HPDE6-E6E7 (cell line): Measurements from ENCODE around the gene SURF2.
"Not testable (repeated sequence)": the region's sequence is repeated elsewhere in the genome, so short reads cannot be mapped to it uniquely, and the experiment has no call there.

Source experiments
- DNase-seq: peaks from one replicate; pipeline ENCODE4 v3.0.0; 2011; ENCODE audit warnings: missing footprints; ENCODE audit errors: extremely low spot score

Gene SURF2

DNA sequence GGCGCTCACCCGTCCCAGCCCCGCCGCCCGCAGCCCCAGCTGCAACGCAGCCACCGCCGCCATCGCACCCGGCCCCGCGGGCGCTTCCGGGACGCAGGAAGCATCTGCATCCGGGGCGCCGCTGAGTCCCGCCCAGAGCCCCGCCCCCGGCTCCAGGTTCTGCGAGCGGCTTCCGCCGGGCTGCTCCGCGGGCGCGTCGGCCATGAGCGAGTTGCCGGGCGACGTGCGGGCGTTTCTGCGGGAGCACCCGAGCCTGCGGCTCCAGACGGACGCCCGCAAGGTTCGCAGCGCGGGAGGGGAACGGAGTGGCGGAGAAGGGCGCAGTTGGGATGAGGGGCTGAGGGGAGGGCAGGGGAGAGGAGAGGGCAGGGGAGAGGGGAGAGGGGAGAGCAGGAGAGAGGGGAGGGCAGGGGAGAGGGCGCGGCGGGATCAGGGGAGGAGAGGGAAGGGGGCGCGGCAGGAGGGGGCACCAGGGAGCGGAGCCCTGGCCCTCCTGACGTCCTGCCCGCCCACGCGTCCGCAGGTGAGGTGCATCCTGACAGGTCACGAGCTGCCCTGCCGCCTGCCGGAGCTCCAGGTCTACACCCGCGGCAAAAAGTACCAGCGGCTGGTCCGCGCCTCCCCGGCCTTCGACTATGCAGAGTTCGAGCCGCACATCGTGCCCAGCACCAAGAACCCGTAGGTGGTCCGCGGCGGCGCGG is at the start of gene SURF2, which contains the start of gene SURF1:
TSS of gene SURF2 (plus strand) at position 160 of the 701 bp plus-strand sequence. CDS start at position 203, 43 bp downstream.
TSS of gene SURF1 (minus strand) at position 97 of the 701 bp plus-strand sequence. CDS start at position 63, 34 bp downstream.
- DNase-seq, result peak; percentile 81

DNA sequence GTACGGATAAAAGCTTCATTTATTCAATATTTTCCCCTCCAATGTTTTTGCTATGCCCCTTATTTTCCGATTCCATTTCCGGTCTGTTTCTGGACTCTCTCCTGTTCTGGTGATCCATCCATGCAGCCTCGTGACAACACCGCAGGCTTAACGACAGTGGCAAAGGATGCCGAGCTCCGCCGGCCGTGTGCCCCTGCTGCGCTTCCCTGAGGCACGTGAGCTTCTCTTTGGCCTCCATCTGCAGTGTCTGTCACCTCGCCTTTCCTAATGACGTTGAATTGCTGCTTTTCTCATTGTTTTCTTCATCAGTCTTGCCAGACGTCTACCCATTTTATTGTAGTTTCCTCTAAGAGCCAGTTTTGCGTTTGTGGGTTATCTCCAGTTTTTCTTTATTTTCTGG is 49.0 kb upstream of the SURF2 start:
- DNase-seq, result no peak

DNA sequence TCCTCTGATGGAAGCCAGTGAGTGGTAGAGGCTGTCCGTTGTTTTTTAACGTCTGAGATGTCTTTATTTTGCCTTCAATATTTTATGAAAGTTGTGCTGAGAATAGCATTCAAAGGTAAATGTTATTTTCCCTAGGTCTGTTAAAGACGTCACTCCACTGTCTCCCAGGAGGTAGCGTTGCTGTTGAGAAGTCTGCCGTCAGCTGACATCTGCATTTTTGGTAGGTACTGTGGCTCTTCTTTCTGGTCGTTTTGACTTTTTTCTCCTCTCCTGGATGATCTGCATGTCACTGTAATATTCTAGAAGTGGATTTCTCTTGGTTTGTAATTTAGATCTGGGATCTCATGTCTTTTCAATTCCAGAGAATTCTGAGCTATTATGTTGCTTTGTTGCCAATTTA is 46.7 kb upstream of the SURF2 start:
- DNase-seq, result no peak

- no peak for DNase-seq
Observed at GRCh38 chr9:133315997-133316396, 40.4 kb upstream of the SURF2 start.

DNA sequence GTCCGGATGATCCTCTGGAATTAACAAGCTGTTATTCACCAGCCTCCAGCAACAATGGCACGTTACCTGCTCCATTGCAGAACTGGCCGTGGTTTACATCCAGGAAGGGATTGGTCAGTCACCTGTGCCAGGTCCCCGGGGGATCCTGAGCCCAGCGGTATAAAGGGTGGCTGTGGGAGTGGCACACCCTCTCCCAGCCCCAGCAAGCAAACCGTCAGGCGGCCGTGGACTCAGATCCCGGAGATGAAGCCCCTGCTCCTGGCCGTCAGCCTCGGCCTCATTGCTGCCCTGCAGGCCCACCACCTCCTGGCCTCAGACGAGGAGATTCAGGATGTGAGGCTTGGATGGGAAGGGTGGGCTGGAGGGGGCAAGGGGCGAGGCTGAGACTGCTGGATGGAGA is 38.8 kb upstream of the SURF2 start:
- DNase-seq, result not testable (repeated sequence)

DNA sequence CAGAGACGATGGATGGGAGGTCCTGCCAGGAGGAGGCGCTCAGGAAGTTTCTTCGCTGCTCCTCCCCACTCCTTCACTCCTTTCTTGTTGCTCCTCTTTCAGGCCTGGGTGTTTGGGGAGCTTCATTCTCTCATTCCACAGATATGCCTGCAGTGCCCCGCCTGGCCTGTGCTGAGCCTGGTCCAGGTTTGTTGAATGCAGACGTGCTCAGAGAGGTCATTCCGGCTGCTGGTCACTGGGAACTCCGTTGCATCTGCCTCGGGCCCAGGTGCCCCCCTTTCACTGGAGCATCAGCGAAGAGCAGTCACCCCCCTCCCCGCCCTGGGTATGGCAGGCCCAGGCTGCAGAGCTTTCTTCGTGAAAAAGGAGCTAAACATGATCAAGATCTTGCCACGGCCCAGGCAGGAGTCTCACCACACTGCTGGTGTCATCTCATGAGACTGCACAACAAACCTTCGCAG is 35.9 kb upstream of the SURF2 start:
- DNase-seq, result no peak

GRCh38 chr9:133321411-133321935 is 34.9 kb upstream of the SURF2 start:
- no peak for DNase-seq

DNA sequence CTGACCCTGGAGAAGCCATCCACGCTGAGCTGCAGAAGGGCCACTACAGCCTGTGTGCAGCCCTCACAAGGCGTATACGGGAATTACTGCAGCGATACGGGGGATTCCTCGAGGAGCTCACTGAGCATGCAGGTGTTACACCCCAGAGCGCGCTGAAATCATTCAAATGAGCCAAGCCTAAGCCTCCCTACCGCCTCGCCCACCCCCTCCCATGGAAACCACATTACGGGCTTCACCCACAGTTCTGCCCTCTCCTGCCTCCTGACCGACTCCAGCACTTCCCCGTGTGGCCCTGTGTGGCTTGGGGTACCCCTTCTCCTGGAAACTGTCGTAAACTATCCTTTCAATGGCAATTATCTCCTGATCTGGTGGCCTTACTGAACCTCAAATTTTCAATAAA is 33.6 kb upstream of the SURF2 start:
- no peak for DNase-seq

DNA sequence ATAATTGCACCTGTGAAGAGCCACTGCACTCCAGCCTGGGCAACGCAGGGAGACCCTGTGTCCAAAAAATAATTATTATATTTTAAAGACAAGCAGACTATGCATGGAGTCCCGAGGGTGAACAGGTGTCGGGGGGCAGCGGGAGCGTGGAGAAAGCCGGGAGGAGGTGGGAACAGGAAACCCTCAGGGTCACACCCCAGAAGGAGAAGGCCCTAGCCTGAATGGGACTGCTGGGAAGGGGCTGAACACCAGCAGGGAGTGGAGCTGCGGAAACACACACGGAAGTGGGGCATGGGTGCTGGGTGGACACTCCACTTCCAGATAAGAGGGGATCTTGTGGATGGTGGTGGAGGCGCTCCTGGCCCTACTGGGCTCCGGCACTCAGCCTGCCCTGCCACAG is 33.1 kb upstream of the SURF2 start:
- no peak for DNase-seq

DNA sequence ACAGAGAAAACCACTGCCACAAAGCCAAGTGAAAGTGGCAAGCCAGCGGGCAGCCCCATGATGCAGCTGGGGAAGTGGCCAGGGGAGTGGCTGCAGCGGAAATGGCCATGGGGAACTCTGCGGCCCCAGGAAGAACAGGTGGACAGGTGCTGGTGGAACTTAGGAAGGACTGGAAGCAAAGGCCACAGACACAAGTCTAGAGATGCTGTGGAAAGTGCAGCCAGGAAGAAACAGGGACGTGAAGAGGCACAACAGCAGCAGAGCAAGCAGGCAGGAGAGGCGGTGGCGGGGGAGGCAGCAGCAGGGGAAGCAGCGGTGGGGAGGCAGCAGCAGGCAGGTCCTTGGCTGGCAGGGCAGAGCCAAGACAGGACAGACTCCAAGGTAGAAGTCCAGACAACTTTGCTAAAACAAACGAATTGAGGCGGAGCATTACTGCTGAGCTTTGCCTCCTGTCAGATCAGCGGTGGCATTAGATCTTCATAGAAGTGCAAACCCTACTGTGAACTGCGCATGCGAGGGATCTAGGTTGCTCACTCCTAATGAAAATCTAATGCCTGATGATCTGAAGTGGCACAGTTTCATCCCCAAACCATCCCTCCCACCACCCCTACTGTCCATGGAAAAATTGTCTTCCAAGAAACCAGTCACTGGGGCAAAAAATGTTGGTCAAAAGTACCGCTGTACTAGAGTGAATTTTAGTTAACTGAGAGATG is 32.2 kb upstream of the SURF2 start:
- no peak for DNase-seq

DNA sequence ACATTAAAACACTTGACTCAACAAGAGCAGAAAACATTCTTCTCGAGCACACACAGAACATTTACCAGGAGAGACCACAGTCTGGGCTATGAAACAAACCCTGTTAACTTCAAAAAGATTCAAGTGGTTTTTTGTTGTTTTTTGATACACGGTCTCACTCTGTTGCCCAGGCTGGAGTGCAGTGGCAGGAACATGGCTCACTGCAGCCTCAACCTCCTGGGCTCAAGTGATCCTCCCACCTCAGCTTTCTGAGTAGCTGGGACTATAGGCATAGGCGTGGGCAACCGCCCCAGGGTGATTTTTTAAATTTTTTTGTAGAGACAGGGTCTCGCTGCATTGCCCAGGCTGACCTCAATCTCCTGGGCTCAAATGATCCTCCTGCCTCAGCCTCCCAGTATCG is 29.3 kb upstream of the SURF2 start:
- not testable (repeated sequence) for DNase-seq

GRCh38 chr9:133327834-133328484 is 28.4 kb upstream of the SURF2 start:
- DNase-seq, result no peak

DNA sequence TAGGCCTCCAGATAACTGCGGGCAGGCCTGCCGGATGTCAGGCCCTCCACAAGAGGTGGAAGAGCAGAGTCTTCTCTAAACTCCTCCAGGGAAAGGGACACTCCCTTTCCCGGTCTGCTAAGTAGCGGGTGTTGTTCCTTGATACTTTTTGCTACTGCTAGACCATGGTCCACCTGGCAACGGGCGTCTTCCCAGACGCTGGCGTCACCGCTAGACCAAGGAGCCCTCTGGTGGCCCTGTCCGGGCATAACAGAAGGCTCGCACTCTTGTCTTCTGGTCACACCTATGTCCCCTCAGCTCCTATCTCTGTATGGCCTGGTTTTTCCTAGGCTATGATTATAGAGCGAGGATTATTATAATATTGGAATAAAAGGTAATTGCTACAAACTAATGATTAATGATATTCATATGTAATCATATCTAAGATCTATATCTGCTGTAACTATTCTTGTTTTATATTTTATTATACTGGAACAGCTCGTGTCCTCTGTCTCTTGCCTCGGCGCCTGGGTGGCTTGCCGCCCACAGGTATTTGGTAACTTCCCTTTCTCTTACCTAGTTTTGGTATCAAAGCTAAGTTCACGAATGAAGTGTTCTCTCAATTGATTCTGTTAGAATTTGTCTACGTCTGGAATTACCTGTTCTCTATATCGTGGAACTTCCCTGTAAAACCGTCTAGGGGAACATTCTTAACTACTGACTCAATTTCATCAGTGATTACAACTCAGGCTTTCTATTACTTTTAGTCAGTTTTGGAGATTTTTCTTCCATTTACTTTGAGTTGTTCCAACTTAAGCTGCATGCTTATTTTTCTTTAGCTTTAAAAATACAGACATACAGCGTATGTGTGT is 26.8 kb upstream of the SURF2 start:
- not testable (repeated sequence) for DNase-seq

- no peak for DNase-seq
Observed at GRCh38 chr9:133331221-133331620, 25.1 kb upstream of the SURF2 start.

GRCh38 chr9:133331641-133332380 is 24.5 kb upstream of the SURF2 start:
- no peak for DNase-seq

- no peak for DNase-seq
Observed at GRCh38 chr9:133332381-133332730, 24.0 kb upstream of the SURF2 start.

DNA sequence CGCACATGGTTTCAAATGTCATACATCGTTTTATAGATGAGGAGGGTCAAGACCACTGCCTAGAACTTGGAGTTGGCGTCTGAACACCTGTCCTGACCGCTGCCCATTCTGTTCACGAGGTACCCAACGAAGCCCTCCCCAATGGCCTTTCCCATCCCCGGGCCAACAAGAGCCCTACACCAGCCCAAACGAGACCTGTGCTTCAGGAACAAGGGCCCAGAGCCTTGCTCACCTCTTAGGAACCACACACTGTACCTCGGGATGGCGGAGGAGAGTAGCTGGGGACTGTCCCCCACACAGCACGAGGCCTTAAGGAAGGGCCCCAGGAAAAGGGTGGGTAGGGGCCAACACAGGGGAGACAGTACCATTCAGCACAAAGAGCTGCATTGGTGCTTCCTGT is 23.3 kb upstream of the SURF2 start:
- DNase-seq, result no peak

DNA sequence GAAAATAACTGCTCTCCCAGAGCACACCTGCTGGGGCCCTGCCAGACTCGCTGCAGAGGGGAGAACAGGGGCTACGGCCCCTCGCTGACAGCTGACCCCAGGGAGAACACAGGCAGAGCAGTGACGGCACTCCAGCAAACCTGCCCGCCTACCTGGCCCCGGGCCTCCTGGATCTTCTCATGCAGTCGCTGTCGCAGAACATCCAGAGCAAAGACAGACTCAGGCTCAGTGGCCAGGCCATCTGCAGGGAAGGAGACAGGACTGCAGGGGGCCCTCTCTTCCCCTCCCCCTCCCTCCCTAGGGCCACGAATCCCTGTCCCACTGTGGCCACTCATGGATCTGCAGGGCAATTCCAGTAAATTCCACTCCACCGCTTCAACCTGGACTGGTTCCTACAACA is 22.8 kb upstream of the SURF2 start:
- no peak for DNase-seq

DNA sequence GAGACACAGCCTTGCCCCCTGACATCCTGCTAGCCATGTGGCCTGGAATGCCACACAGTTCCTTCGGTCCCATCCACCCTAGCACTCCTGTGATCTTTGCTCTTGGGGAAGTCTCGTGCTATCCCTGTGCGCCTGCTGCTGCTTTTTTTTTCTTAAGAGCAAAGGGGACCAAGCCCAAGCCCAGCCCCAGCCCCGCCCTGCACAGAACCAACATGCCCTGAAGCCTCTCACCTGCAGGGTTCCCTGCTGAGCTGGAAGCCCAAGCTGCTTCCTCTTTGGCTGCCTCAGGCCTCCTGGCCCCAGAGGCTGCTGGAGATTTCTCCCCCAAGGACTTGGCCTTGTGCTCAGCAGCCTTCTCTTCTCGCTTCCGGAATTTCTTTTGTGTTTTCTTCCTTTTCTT is 22.2 kb upstream of the SURF2 start:
- DNase-seq, result no peak

GRCh38 chr9:133334888-133335287 is 21.5 kb upstream of the SURF2 start:
- DNase-seq, result not testable (repeated sequence)
